Vagina (tissue), 2 donors: ENCODE results near the gene SLC24A3. TPM values are rescaled to one million over a fixed set of nuclear protein-coding genes. Genes with fewer than 3 reads are reported as not detected.

Source experiments
- DNase-seq, 2 donors: peaks; one replicate each; pipeline ENCODE4 v3.0.0-alpha.2; 2017; ENCODE audit errors: extremely low spot score in 2 of 2
- H3K27ac ChIP-seq: fragments of 200-600 bp; sonication (generic); one replicate; pipeline ENCODE4 v1.5.1; 2019
- H3K27me3 ChIP-seq: fragments of 200-600 bp; sonication (generic); one replicate; pipeline ENCODE4 v1.5.1; 2019
- H3K36me3 ChIP-seq, 2 donors: fragments of 200-600 bp; sonication (generic); one replicate each; pipeline ENCODE4 v1.5.1; 2017 to 2019
- H3K4me1 ChIP-seq: fragments of 200-600 bp; sonication (generic); one replicate; pipeline ENCODE4 v1.5.1; 2019
- H3K4me3 ChIP-seq, 2 donors: fragments of 200-600 bp; sonication (generic); 1 replicate in 1 of 2; 2 replicates in 1 of 2; pipeline ENCODE4 v1.5.1; 2016 to 2019
- H3K9me3 ChIP-seq: fragments of 200-600 bp; sonication (generic); one replicate; pipeline ENCODE4 v1.5.1; 2019
- CTCF ChIP-seq, 3 experiments: fragments of 450-650 bp in 2 of 3; fragments of 200-600 bp in 1 of 3; sonication (generic) in 1 of 3; IDR thresholded peaks; one replicate each; pipeline ENCODE4 v1.5.1; 2017 to 2019; ENCODE audit warnings: antibody characterized with exemption in 3 of 3, mild to moderate bottlenecking in 2 of 3, moderate library complexity in 2 of 3
- POLR2A ChIP-seq, 2 donors: fragments of 450-650 bp; IDR thresholded peaks; one replicate each; pipeline ENCODE4 v1.6.1; 2017; ENCODE audit warnings: antibody characterized with exemption in 2 of 2, mild to moderate bottlenecking in 2 of 2, moderate library complexity in 2 of 2
- POLR2AphosphoS5 ChIP-seq, 2 donors: sonication (generic); formaldehyde crosslinking; IDR thresholded peaks; one replicate each; pipeline ENCODE4 v1.9.0; 2017; ENCODE audit warnings: antibody characterized with exemption in 2 of 2, mild to moderate bottlenecking in 2 of 2, low read depth in 1 of 2; ENCODE audit not compliant: insufficient read depth in 1 of 2
- intact Hi-C: fragments of 100-400 bp; cut with DNase I; formaldehyde crosslinking; loops from one replicate; pipeline ENCODE4 v1.15.1; 2023
- total RNA-seq: library from RNA; depleted of rRNA; stranded (reverse); fragments of >200 nt; gene quantifications from one replicate; pipeline ENCODE4 v1.2.3, GENCODE V29; 2016

Gene SLC24A3
- total RNA-seq, 1 donor from 2014 or later, result 12.3 TPM

DNA sequence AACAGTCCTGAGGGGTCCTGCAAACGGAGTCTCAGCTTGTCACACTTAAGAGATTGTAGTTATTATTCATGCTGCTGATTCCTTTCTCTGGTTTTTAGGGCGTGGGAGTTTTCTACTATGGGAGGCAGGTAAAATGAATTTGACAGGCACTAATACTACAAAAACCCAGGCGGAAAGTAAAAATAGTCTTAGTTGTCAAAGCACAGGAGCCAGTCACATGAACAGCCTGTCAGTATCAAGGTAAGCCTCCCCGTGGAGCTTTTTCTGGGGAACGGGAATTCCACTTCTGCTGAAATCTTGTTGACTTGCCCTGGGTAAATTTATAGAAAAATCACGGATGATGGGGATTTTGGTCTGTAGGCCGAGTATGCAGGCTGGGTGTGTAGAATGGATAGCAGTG, 79.8 kb downstream of the SLC24A3 start:
- Histone ChIP-seq H3K36me3 (no peaks in the 10 kb centered on the region), H3K27ac (no peak overlapping the region), H3K4me1 (peaks cover 27% of the 10 kb centered on the region), H3K27me3 (no peaks in the 10 kb centered on the region), H3K4me3 (no peak overlapping the region), H3K9me3 (no peaks in the 10 kb centered on the region)
- intact Hi-C loops, result no loop called here
- peak in 1 of 2 donors; percentile 5 for DNase-seq
- TF ChIP-seq POLR2AphosphoS5 (IDR thresholded peaks at IDR 0.05; ENCODE audit: insufficient read depth in 1 of 2, low read depth in 1 of 2) (no peak), POLR2A (IDR thresholded peaks at IDR 0.05) (no peak)

- Histone ChIP-seq H3K9me3 (no peaks in the 10 kb centered on the region), H3K4me3 (no peak overlapping the region), H3K27me3 (no peaks in the 10 kb centered on the region), H3K36me3 (no peaks in the 10 kb centered on the region), H3K27ac (no peak overlapping the region), H3K4me1 (peaks cover 12% of the 10 kb centered on the region)
- TF ChIP-seq CTCF (IDR thresholded peaks at IDR 0.05) (no peak), POLR2A (IDR thresholded peaks at IDR 0.05) (no peak), POLR2AphosphoS5 (IDR thresholded peaks at IDR 0.05; ENCODE audit: insufficient read depth in 1 of 2, low read depth in 1 of 2) (no peak)
- intact Hi-C loops, result no loop called here
- DNase-seq, result no peak
These were observed 82.6 kb downstream of the SLC24A3 start for GRCh38 chr20:19295076-19295475.

DNA sequence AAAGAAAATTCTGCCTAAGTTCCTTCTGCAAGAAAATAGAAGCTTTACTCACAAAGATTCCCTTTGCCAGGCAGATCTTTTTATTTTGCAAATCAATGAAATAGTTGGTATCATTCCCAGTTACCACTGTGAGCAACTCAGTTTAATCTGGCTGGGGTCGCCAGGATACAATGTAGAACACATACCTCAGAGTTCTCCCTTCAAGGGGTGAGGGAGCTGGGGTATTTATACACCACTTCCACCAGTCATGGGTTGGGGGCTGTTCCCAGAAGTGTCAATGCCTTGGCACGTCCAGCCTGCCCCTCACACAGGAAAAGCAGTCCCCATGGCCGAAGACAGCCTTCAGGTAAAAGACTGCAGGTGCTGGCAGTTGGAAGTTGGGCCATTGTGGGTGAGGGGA, 86.2 kb downstream of the SLC24A3 start:
- Histone ChIP-seq H3K27ac (no peak overlapping the region), H3K4me1 (no peaks in the 10 kb centered on the region), H3K27me3 (no peaks in the 10 kb centered on the region), H3K36me3 (no peaks in the 10 kb centered on the region), H3K4me3 (no peak overlapping the region), H3K9me3 (no peaks in the 10 kb centered on the region)
- intact Hi-C loops, result no loop called here
- DNase-seq, result no peak
- TF ChIP-seq POLR2A (IDR thresholded peaks at IDR 0.05) (no peak), CTCF (IDR thresholded peaks at IDR 0.05) (no peak), POLR2AphosphoS5 (IDR thresholded peaks at IDR 0.05; ENCODE audit: insufficient read depth in 1 of 2, low read depth in 1 of 2) (no peak)

DNA sequence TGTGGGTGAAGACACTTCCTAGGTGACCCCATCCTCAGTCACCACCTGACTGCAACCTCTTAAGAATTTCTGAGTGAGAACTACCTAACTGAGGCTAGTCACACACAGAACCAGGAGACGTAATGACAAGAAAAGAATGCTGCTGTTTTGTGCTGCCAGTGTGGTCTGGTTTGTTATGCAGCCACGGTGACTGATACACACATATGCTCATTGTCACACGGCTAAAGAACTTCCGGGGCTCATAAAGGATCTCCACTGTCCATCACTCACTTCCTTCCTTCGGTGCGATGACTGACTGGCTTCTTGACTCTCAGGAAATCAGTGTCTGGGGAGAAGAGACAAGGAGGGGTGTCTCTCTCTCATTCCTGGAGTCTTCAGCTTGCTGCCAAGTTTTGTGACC, 88.0 kb downstream of the SLC24A3 start:
- no peak overlapping the region for H3K27ac ChIP-seq
- H3K9me3 ChIP-seq, result no peaks in the 10 kb centered on the region
- TF ChIP-seq POLR2AphosphoS5 (IDR thresholded peaks at IDR 0.05; ENCODE audit: insufficient read depth in 1 of 2, low read depth in 1 of 2) (no peak), POLR2A (IDR thresholded peaks at IDR 0.05) (no peak), CTCF (IDR thresholded peaks at IDR 0.05) (no peak)
- H3K27me3 ChIP-seq, result no peaks in the 10 kb centered on the region
- no peaks in the 10 kb centered on the region for H3K36me3 ChIP-seq
- intact Hi-C loops, result no loop called here
- DNase-seq, result no peak
- no peak overlapping the region for H3K4me3 ChIP-seq
- no peaks in the 10 kb centered on the region for H3K4me1 ChIP-seq

DNA sequence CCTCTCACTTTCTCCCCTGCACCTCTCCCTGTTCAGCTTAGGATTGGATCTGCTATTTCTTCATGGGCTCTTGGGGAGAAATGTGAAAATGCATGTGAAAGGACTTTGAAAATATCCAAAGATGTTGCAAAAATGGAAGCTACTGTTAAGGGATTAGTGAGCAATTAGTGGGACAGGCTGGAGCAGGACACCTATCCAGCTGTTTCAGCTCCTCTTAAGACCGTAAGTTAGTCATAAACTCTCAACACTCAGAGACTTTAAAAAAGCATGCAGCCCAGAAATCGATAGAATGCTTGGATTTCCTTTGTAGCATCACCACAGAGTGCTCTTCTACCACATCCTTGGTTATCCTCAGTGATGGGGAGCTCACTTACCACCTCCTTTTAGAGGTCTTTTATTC, 88.7 kb downstream of the SLC24A3 start:
- no peak overlapping the region for H3K27ac ChIP-seq
- intact Hi-C loops, result no loop called here
- TF ChIP-seq POLR2A (IDR thresholded peaks at IDR 0.05), result no peak

DNA sequence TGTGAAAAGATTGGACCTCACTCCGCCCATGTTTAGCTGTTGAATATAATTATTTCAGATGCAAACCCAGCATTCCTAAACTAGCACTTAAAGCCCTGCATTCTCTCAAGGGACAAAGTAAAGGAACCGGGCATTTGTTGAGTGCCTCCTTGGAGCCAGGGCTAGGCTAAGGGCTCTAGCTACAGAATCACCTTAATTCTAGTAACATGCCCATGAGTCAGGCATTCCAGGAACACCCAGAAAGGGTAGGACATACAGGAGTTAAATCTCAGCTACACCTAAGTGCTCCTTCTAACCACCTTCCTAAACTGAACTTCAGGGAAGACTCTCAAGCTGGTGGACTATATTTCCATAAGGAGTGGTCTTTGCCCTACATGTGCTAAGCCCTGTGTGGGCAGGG, 89.4 kb downstream of the SLC24A3 start:
- Histone ChIP-seq H3K9me3 (no peaks in the 10 kb centered on the region), H3K27ac (no peak overlapping the region), H3K27me3 (no peaks in the 10 kb centered on the region), H3K4me1 (no peaks in the 10 kb centered on the region), H3K36me3 (no peaks in the 10 kb centered on the region), H3K4me3 (no peak overlapping the region)
- TF ChIP-seq CTCF (IDR thresholded peaks at IDR 0.05), result no peak
- TF ChIP-seq POLR2AphosphoS5 (IDR thresholded peaks at IDR 0.05; ENCODE audit: insufficient read depth in 1 of 2, low read depth in 1 of 2), result no peak
- no peak for TF ChIP-seq POLR2A (IDR thresholded peaks at IDR 0.05)
- intact Hi-C loops, result no loop called here
- DNase-seq, result no peak

More for the DNA sequence above, 88.7 kb downstream of the SLC24A3 start:
- no peaks in the 10 kb centered on the region for H3K36me3 ChIP-seq
- H3K4me1 ChIP-seq, result no peaks in the 10 kb centered on the region
- H3K27me3 ChIP-seq, result no peaks in the 10 kb centered on the region
- DNase-seq, result no peak
- H3K4me3 ChIP-seq, result no peak overlapping the region
- H3K9me3 ChIP-seq, result no peaks in the 10 kb centered on the region
